ENCODE measurements around the gene SFT2D1. TPM values are rescaled to one million over a fixed set of nuclear protein-coding genes. Genes with fewer than 3 reads are reported as not detected.

The SFT2D1 gene
- total and polyA plus RNA-seq, 9 of the 15 experiments (the other 6 are each of a cell fraction or from before 2014, with no cell fraction given), result 54.4 to 140 (median 74.6) TPM

- TF ChIP-seq JUND (IDR thresholded peaks at IDR 0.05; ENCODE audit: borderline replicate concordance, low read depth, low read length) (peak; percentile 75), JUND (tag; IDR thresholded peaks at IDR 0.05; ENCODE audit: borderline replicate concordance, low read depth, low read length) (peak; percentile 63; the same call in 2 of the 3 replicates), CEBPG (CRISPR knock-in tag; IDR thresholded peaks at IDR 0.05) (0 out of 2 replicates have a peak, but pooled peaks have one; percentile 19), CEBPG (tag; conservative IDR thresholded peaks at IDR 0.05 in 1 of 2, IDR thresholded peaks at IDR 0.05 in 1 of 2) (peak; percentile 62 to 78; a peak in 3 of 4 replicates), FOSL1 (tag; conservative IDR thresholded peaks at IDR 0.05) (peak; percentile 68), ZNF695 (CRISPR knock-in tag; IDR thresholded peaks at IDR 0.05) (no peak), FOXK1 (CRISPR knock-in tag; IDR thresholded peaks at IDR 0.05; ENCODE audit: borderline replicate concordance) (no peak), MXD1 (CRISPR knock-in tag; IDR thresholded peaks at IDR 0.05; ENCODE audit: borderline replicate concordance, poor library complexity, severe bottlenecking) (no peak), ZNF165 (CRISPR knock-in tag; IDR thresholded peaks at IDR 0.05; ENCODE audit: borderline replicate concordance) (no peak)
Observed at GRCh38 chr6:166360243-166361076, 18.1 kb upstream of the SFT2D1 start (continued).

GRCh38 chr6:166355552-166355951 lies 13.2 kb upstream of the SFT2D1 start:
- no peak for FAIRE-seq
- ChIA-PET POLR2A (interaction anchor here (1.0 to 1.3 kb wide), 2 partner anchors 8 to 35 kb away, joined by 3 to 7 read pairs; no protein-coding TSS in a partner anchor), CTCF (ENCODE audit: low intra/inter-chr PET ratio) (no interaction called here)
- Histone ChIP-seq H3K27me3 (ENCODE audit: control insufficient read depth in 2 of 2, insufficient read depth in 2 of 2, low read length in 2 of 2) (peaks cover 0 to 14% of the 10 kb centered on the region in 2 experiments; a peak in 2 of 5 replicates), H3K4me3 (no peak overlapping the region), H3K9me3 (replicated peaks; ENCODE audit: control insufficient read depth, insufficient read depth, low read depth, low read length) (peaks cover 6% of the 10 kb centered on the region; the same call in 1 of the 2 replicates), H3K36me3 (ENCODE audit: control insufficient read depth, insufficient read depth, low read length) (no peaks in the 10 kb centered on the region), H2AFZ (ENCODE audit: low read depth, low read length) (no peak overlapping the region), H3K4me1 (replicated peaks in 1 of 2; ENCODE audit: control insufficient read depth in 2 of 2, insufficient read depth in 2 of 2, low read length in 2 of 2) (peaks cover 0 to 3% of the 10 kb centered on the region in 2 experiments; a peak in 1 of 5 replicates), H3K9me1 (ENCODE audit: control insufficient read depth, insufficient read depth, low read length) (no peaks in the 10 kb centered on the region), H3K79me2 (ENCODE audit: control insufficient read depth, insufficient read depth, low read length) (no peaks in the 10 kb centered on the region), H3K4me2 (ENCODE audit: insufficient read depth, low read length) (no peak overlapping the region), H3K9ac (ENCODE audit: insufficient read depth in 1 of 2, low read depth in 2 of 2, low read length in 2 of 2) (no peak overlapping the region), H4K20me1 (replicated peaks; ENCODE audit: control insufficient read depth, insufficient read depth, low read length) (no peaks in the 10 kb centered on the region), H3K27ac (ENCODE audit: extremely low read depth, low read depth, low read length) (no peak overlapping the region)
- no peak for TF ChIP-seq SP2 (IDR thresholded peaks at IDR 0.05; ENCODE audit: extremely low read depth, low read depth, low read length, poor library complexity, severe bottlenecking)
- TF ChIP-seq ARNT (IDR thresholded peaks at IDR 0.05), result no peak
- no peak for TF ChIP-seq PPARD (CRISPR knock-in tag; IDR thresholded peaks at IDR 0.05)
- no peak for TF ChIP-seq PML (IDR thresholded peaks at IDR 0.05; ENCODE audit: low read length)
- TF ChIP-seq GABPA (tag; conservative IDR thresholded peaks at IDR 0.05; ENCODE audit: low read depth), result no peak
- no peak for TF ChIP-seq ZNF655 (CRISPR knock-in tag; IDR thresholded peaks at IDR 0.05)
- 8% methylated on average over 5 of the region's 5 CpGs for WGBS (ENCODE audit: insufficient coverage, low coverage, missing lambda C conversion rate)
- DNase-seq (ENCODE audit: extremely low read depth in 1 of 4, low spot score in 3 of 4), result peak in 1 of 4 experiments; percentile 12
- in situ Hi-C loops (cut with MboI), result no loop called here
- peak; percentile 53 for ATAC-seq
- BruUV-seq (replicated peaks), result no TSS peak
- intact Hi-C loops (cut with micrococcal nuclease), result no loop called here
